Stimulated activated CD8-positive, alpha-beta memory T cell treated with anti-CD3 and anti-CD28 coated beads, Interleukin-4, amount 100 ng/mL, for 4 hours (primary cell): ENCODE data around the gene ST6GAL1.
A peak's percentile ranks its signal among the peaks of the same experiment; 100 is the strongest.
"Not testable (repeated sequence)": the region's sequence is repeated elsewhere in the genome, so short reads cannot be mapped to it uniquely, and the experiment has no call there.

Experiments used
- DNase-seq, 2 donors: peaks; one replicate each; pipeline ENCODE4 v3.0.0-alpha.2; 2020; ENCODE audit warnings: low read depth in 2 of 2, low spot score in 1 of 2

Gene ST6GAL1

DNA sequence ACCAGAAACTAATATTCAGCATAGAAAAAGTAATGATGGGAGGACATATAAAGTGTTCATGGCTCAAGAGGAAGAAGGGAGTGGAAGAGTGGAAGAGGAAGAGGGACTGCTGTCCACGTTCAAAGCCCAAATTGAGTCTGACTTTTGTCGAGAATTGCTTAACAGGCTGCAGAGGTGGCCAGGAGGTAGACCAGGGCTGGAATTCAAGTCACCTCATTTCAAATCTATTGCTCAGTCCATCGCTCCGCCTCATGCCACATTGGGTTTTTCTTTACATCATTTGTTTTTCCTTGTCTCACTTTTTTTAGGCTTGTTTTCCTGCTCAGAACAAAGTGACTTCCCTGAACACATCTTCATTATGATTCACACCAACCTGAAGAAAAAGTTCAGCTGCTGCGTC, 112.0 kb downstream of the ST6GAL1 start:
- DNase-seq, result no peak

DNA sequence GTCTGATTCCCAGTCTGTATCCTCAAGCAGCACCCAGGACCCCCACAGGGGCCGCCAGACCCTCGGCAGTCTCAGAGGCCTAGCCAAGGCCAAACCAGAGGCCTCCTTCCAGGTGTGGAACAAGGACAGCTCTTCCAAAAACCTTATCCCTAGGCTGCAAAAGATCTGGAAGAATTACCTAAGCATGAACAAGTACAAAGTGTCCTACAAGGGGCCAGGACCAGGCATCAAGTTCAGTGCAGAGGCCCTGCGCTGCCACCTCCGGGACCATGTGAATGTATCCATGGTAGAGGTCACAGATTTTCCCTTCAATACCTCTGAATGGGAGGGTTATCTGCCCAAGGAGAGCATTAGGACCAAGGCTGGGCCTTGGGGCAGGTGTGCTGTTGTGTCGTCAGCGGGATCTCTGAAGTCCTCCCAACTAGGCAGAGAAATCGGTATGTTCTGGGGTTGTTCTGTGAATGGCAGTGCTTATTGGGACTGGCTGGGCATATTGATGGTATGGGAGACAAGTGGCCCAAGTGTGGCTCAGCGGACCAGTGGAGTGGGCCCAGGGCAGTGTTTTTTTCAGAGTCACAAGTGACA, 112.6 kb downstream of the ST6GAL1 start:
- DNase-seq, result no peak

DNA sequence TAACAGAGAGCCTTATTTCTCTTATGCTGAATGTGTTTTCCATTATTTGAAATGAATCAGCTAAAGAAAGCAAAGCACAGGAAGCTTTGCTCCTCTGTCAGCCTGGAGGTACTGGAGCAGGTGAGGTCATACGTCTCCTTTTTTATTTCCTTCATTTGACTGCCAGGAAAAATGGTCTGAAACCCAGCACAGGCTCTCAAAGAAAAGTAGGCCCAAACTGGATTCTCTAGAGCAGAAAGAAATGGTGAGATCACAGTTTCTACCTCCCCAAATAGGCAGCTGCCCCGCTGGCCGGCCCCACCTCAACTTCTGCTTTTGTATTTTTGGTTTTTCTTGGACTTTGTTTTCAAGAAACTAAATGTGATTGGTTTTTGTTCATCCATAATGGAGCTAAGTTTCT, 113.9 kb downstream of the ST6GAL1 start:
- DNase-seq, result no peak

DNA sequence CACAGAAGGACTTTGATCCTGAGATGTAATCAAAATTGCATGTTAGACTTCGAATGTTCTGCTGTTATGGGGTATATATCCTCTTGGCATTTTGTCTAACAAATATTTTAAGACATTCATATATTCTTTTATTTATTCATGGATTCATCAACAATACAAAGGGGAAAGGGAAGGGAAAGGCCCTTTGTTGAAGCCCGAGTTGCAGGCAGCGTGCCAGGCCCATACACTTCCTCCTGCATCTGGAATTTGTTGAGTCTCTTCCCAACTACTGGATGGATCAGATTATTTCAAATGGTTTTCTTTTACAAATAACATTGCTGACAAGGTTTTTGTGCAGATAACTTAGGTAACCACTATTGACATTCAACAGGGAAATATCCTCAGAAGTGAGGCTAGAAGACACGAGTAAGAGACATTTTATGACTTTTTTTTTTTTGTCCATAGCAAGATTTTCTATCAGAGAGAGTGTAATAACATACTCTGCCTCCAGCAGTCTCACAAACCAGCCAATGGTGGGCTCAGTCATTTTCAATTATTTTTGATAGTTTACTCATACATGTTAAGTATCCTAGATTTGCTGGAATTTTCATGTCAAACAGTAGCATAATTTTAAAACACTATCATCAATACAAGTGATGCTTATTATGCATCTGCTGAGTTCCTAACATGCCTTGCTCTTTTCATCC, 114.7 kb downstream of the ST6GAL1 start:
- DNase-seq, result no peak

GRCh38 chr3:187046033-187046432, 115.7 kb downstream of the ST6GAL1 start:
- DNase-seq, result no peak

- no peak for DNase-seq
These were observed 119.3 kb downstream of the ST6GAL1 start for GRCh38 chr3:187049462-187050101.

DNA sequence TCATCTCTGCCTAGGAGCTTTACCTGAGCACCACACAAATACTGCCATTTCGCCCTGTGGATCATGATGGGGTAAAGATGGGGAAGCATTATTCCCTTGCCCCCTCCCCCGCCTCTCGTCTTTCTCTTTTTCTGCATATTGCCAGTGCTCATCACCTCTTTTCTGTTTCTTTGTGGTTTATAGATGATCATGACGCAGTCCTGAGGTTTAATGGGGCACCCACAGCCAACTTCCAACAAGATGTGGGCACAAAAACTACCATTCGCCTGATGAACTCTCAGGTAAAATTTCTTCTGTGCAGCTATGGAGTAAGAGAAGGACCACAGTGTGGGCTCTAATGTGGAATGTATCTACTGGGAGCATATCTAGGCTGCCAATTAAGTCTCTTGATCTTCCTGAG, 120.7 kb downstream of the ST6GAL1 start:
- DNase-seq, result no peak

- DNase-seq, result no peak
These were observed 121.5 kb downstream of the ST6GAL1 start for GRCh38 chr3:187051724-187052366.

DNA sequence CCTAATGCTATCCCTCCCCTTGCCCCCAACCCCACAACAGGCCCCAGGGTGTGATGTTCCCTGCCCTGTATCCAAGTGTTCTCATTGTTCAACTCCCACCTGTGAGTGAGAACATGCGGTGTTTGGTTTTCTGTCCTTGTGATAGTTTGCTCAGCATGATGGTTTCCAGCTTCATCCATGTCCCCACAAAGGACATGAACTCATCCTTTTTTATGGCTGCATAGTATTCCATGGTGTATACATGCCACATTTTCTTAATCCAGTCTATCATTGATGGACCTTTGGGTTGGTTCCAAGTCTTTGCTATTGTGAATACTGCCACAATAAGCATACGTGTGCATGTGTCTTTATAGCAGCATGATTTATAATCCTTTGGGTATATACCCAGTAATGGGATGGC, 122.1 kb downstream of the ST6GAL1 start:
- DNase-seq, result not testable (repeated sequence)

GRCh38 chr3:187054433-187054832, 124.1 kb downstream of the ST6GAL1 start:
- not testable (repeated sequence) for DNase-seq

- not testable (repeated sequence) for DNase-seq
These were observed 127.5 kb downstream of the ST6GAL1 start for GRCh38 chr3:187057803-187058202.

DNA sequence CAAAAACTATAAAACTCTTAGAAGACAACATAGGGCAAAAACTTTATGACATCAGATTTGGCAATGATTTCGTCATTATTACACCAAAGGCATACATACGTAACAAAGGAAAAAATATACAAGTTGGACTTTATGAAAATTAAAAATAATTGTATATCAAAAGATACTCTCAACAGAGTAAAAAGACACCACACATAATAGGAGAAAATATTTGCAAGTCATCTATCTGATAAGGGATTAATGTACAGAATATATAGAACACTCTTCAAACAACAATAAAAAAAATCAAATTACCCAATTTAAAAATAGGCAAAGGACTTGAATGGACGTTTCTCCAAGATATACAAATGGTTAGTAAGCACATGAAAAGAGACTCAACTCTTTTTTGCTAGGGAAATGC, 131.4 kb downstream of the ST6GAL1 start:
- no peak for DNase-seq

DNA sequence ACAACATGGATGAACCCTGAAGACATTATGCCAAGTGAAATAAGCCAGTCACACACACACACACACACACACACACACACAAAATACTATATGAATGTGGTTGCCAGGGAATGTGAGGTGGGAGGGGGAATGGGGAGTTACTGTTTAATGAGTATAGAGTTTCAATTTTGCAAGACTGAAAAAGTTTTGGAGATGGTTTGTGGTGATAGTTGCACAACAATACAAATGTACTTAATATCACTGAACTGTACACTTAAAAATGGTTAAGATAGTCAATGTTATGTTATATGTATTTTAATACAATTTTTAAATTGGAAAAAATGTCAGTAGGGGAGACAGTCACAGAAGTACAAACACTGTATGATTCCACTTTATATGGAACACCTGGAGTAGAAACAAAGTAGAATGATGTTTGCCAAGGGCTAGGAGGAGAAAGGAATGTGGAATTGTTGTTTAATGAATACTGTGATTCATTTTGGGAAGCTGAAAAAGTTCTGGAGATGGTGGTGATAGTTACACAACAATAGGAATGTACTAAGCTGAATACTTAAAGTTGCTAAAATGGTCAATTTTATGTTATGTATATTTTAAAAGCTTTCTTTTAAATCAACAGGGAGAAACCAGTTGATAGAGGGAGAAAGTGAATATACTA, 132.3 kb downstream of the ST6GAL1 start:
- no peak for DNase-seq

- no peak for DNase-seq
These were observed 133.2 kb downstream of the ST6GAL1 start for GRCh38 chr3:187063286-187064121.

DNA sequence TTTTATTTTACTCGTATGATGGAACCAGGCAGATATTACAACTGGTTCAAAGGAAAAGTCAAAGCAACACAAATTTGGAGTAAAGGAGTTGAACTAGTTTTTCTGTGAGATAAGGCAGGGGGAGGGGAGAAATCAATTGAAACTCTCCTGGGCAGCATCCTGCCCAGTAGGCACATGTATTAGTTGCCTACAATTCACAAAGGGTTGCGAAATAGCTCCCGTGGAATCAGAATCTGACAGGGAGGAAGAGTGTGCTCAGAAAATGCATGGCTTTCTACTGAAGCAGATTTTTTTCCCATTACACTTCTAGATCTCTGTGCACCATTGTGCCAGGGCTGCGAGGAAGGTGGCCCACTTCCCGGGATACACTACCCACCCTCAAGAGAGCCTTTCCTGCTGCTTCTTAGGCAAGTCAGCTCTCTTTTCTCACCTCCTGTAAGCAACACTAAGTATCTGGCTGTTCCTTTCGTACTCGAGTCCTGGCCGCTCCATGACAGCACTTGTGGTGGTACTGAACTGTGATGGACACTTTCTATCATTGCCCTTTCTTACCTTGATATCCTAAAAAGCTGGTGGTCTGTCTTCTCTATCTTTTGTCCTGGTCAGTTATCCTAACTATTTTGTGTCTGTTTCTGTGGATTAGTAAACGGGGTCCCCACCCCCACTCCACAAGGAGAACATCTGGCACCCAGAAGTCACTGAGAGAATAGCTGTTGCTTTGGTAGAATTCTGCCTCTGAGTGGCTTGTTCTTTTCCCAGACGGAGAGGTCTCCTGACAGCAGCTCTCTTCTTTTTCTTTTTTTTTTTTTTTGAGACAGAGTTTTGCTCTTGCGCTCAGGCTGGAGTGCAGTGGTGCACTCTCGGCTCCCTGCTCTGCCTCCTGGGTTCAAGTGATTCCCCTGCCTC, 134.1 kb downstream of the ST6GAL1 start:
- no peak for DNase-seq

- peak; percentile 17 to 20 for DNase-seq
These were observed 136.1 kb downstream of the ST6GAL1 start for GRCh38 chr3:187066228-187066995.

- no peak for DNase-seq
These were observed 138.5 kb downstream of the ST6GAL1 start for GRCh38 chr3:187068787-187069186.

DNA sequence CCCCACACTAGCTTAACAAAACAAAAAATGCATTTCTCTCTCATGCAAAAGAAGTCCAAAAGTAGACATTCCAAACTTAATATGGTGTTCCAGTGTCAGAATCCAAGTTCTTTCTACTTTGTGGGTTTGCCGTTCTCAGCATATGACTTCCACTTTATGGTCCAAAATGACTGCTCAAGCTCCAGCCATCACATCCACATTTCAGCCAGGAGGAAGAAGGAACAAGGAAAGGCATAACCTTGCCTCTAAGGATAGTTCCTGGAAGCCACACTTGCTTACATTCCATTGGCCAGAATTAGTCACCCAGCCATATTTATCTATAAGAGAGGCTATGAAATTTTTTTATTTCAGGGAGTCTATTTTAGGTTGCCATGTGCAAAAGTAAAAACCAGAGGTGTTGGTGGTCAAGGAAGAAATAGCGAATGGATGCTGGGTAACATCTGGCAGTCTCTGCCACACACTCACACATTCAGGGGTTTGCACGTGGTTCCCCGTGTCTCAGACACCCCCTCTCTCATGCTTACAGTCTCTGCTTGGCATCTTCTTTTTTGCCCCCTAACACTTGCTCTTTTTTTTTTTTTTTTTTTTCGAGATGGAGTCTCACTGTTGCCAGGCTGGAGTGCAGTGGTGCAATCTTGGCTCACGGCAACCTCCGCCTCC, 139.7 kb downstream of the ST6GAL1 start:
- DNase-seq, result no peak
